HL-60 (cell line): ENCODE data around the gene LRP10.

Experiments used
- CTCF ChIP-seq: IDR thresholded peaks from one replicate; pipeline ENCODE4 v1.5.1; 2011; ENCODE audit warnings: low read length, control low read depth, inconsistent platforms; ENCODE audit not compliant: insufficient read depth
- GABPA ChIP-seq: IDR thresholded peaks from 2 replicates; pipeline ENCODE4 v1.6.1; 2012; ENCODE audit warnings: low read depth
- POLR2AphosphoS5 ChIP-seq: IDR thresholded peaks from 2 replicates; pipeline ENCODE4 v1.6.1; 2012; ENCODE audit warnings: low read depth
- SPI1 ChIP-seq: IDR thresholded peaks from 2 replicates; pipeline ENCODE4 v1.6.1; 2012; ENCODE audit warnings: low read depth, mild to moderate bottlenecking, borderline replicate concordance

DNA sequence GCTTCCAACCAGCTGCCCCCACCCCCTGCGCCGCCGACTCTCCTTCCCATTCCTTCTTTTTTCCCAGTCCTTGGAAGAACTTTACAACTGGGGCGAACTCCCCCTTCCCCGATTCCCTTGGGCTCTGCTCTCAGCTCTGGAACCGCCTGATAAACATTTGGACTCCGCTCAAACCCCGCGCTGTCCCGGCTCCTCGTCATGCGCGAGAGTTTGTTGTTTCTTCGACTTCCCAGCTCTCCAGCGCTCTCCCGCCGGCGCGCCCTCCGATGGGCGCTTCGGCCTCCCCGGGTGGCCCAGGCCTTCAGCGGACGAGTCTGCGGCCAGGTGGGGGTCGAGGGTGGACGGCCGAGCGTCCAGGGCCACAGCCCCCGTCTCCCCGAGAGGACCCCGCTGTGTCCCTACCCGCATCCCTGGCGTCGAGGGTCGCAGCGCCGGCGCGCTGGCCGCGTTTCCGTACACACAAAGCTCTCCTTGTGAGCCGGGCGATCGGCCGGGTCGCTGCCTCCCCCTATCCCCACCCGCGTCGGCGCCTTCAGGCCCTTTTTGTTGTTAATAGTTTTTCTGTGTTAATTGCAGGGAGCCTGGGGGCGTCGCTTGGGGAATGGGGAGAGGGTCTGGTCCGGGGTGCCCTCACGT, 34.3 kb upstream of the LRP10 start:
- TF ChIP-seq CTCF (no peak), POLR2AphosphoS5 (no peak), GABPA (no peak), SPI1 (no peak)
